ENCODE measurements around the gene HERC4.

HERC4 gene

GRCh38 chr10:67965456-67965855 is 109.6 kb downstream of the HERC4 start:
- no peak for DNase-seq (ENCODE audit: low read depth)

GRCh38 chr10:67959839-67960476 is 115.1 kb downstream of the HERC4 start:
- no peak for DNase-seq (ENCODE audit: low read depth)

- no peak for DNase-seq (ENCODE audit: low read depth)
These were observed 119.5 kb downstream of the HERC4 start for GRCh38 chr10:67955614-67956013.

GRCh38 chr10:67943917-67944316 is 131.2 kb downstream of the HERC4 start:
- no peak for DNase-seq (ENCODE audit: low read depth)

- no peak for DNase-seq (ENCODE audit: low read depth)
These were observed 138.7 kb downstream of the HERC4 start for GRCh38 chr10:67936416-67936815.

- no peak for DNase-seq (ENCODE audit: low read depth)
These were observed 139.9 kb downstream of the HERC4 start for GRCh38 chr10:67935223-67935622.

GRCh38 chr10:67934336-67934735 is 140.7 kb downstream of the HERC4 start:
- DNase-seq (ENCODE audit: low read depth): no peak

GRCh38 chr10:67933199-67933598 is 141.9 kb downstream of the HERC4 start:
- DNase-seq (ENCODE audit: low read depth): no peak

GRCh38 chr10:67926951-67927350 is 148.1 kb downstream of the HERC4 start:
- no peak for DNase-seq (ENCODE audit: low read depth)

GRCh38 chr10:67925449-67926005 is 149.6 kb downstream of the HERC4 start:
- no peak for DNase-seq (ENCODE audit: low read depth)

- no peak for DNase-seq (ENCODE audit: low read depth)
These were observed 150.9 kb downstream of the HERC4 start for GRCh38 chr10:67924136-67924535.

- no peak for DNase-seq (ENCODE audit: low read depth)
These were observed 151.5 kb downstream of the HERC4 start for GRCh38 chr10:67923551-67923950.

- no peak for DNase-seq (ENCODE audit: low read depth)
These were observed 154.0 kb downstream of the HERC4 start for GRCh38 chr10:67921065-67921464.

- no peak for DNase-seq (ENCODE audit: low read depth)
These were observed 157.4 kb downstream of the HERC4 start for GRCh38 chr10:67917679-67918078.

- no peak for DNase-seq (ENCODE audit: low read depth)
These were observed 157.9 kb downstream of the HERC4 start for GRCh38 chr10:67917169-67917568.

- DNase-seq (ENCODE audit: low read depth): no peak
These were observed 160.2 kb downstream of the HERC4 start for GRCh38 chr10:67914777-67915340.

- DNase-seq (ENCODE audit: low read depth): no peak
These were observed 162.6 kb downstream of the HERC4 start for GRCh38 chr10:67912331-67912946.

GRCh38 chr10:67903581-67903980 is 171.5 kb downstream of the HERC4 start:
- DNase-seq (ENCODE audit: low read depth): no peak

- no peak for DNase-seq (ENCODE audit: low read depth)
These were observed 181.4 kb downstream of the HERC4 start for GRCh38 chr10:67893637-67894036.

GRCh38 chr10:67884842-67885670 is 190.0 kb downstream of the HERC4 start:
- peak; percentile 70 for DNase-seq (ENCODE audit: low read depth)

- DNase-seq (ENCODE audit: low read depth): peak; percentile 92
These were observed 190.7 kb downstream of the HERC4 start, which contains the start of gene SIRT1 for GRCh38 chr10:67884313-67884841. Gene SIRT1 (plus strand): TSS chr10:67884656. CDS start chr10:67884722, 66 bp downstream.

GRCh38 chr10:67883710-67884312 is 191.3 kb downstream of the HERC4 start:
- no peak for DNase-seq (ENCODE audit: low read depth)
